Measurements from ENCODE around the gene TPPP. TPM values are rescaled to one million over a fixed set of nuclear protein-coding genes. Genes with fewer than 3 reads are reported as not detected.

The TPPP gene
- polyA plus RNA-seq, 2 of the 4 experiments (the other 2 are of a cell fraction): 1.0 to 1.4 TPM

GRCh38 chr5:673831-674629 lies 19.1 kb downstream of the TPPP start:
- Histone ChIP-seq H3K4me2 (no peak overlapping the region), H3K4me1 (peaks cover 39% of the 10 kb centered on the region), H3K9me3 (no peaks in the 10 kb centered on the region), H3K27ac (peak overlapping the region; percentile 40 to 88; a peak in 3 of 6 replicates), H3K4me3 (no peak overlapping the region)
- DNase-seq (ENCODE audit: low read depth in 1 of 2, low spot score in 1 of 2) (no peak), FAIRE-seq (no peak), ATAC-seq (0 out of 6 replicates have a peak, but pooled peaks of 1 of the 2 experiments have one; percentile 0)
- WGBS (ENCODE audit: missing lambda C conversion rate): 77% methylated on average over 9 of the region's 27 CpGs
- ChIA-PET CTCF (interaction anchor here (0.6 to 7.0 kb wide), 5 partner anchors 174 to 494 kb away, joined by 4 to 87 read pairs (median 5); no protein-coding TSS in a partner anchor), POLR2A (no interaction called here)
- TF ChIP-seq PBX3 (IDR thresholded peaks at IDR 0.05) (no peak), CBX8 (IDR thresholded peaks at IDR 0.05) (no peak), POLR2AphosphoS2 (conservative IDR thresholded peaks at IDR 0.05; ENCODE audit: low read length) (0 out of 2 replicates have a peak, but pooled peaks have one; percentile 63)

- Histone ChIP-seq H3K4me2 (peak overlapping the region; percentile 98), H3K4me1 (peaks cover 43% of the 10 kb centered on the region), H3K9me3 (no peaks in the 10 kb centered on the region), H3K4me3 (peak overlapping the region; percentile 35; the same call in 2 of the 3 replicates), H3K27ac (peak overlapping the region; percentile 40 to 88; a peak in 5 of 6 replicates)
- 43% methylated on average over 15 of the region's 19 CpGs for WGBS (ENCODE audit: missing lambda C conversion rate)
- ATAC-seq (no peak), DNase-seq (ENCODE audit: low read depth in 1 of 2, low spot score in 1 of 2) (no peak), FAIRE-seq (no peak)
- no peak for TF ChIP-seq PHF8 (IDR thresholded peaks at IDR 0.05; ENCODE audit: borderline replicate concordance, low read depth)
- no peak for TF ChIP-seq RARB (CRISPR knock-in tag; IDR thresholded peaks at IDR 0.05)
- TF ChIP-seq PBX3 (IDR thresholded peaks at IDR 0.05): peak; percentile 23
- no peak for TF ChIP-seq ZSCAN20 (CRISPR knock-in tag; IDR thresholded peaks at IDR 0.05)
- no peak for TF ChIP-seq CBX2 (IDR thresholded peaks at IDR 0.05; ENCODE audit: borderline replicate concordance, low read depth)
- TF ChIP-seq KDM5A (IDR thresholded peaks at IDR 0.05): no peak
- no peak for TF ChIP-seq TFCP2L1 (CRISPR knock-in tag; IDR thresholded peaks at IDR 0.05)
- 0 out of 2 replicates have a peak, but pooled peaks have one; percentile 22 for TF ChIP-seq E2F6 (IDR thresholded peaks at IDR 0.05; ENCODE audit: borderline replicate concordance, low read depth)
- ChIA-PET CTCF (interaction anchor here (0.6 to 7.0 kb wide), 9 partner anchors 15 to 494 kb away, joined by 3 to 87 read pairs (median 7); partner anchors contain the start of genes BRD9 and TRIP13), POLR2A (interaction anchor here (0.8 kb wide), 1 partner anchor 230 kb away, joined by 5 read pairs; no protein-coding TSS in a partner anchor)
These were observed 19.9 kb downstream of the TPPP start for GRCh38 chr5:673161-673830.

- FAIRE-seq (peak; percentile 28), DNase-seq (ENCODE audit: low read depth in 1 of 2, low spot score in 1 of 2) (peak; percentile 79 to 95), ATAC-seq (peak; percentile 12 to 49)
- CTCF ChIA-PET: interaction anchor here (1.1 to 7.0 kb wide), 12 partner anchors 14 to 495 kb away, joined by 3 to 87 read pairs (median 8); partner anchors contain the start of genes BRD9 and TRIP13
- Histone ChIP-seq H3K4me2 (peak overlapping the region; percentile 98), H3K9me3 (no peaks in the 10 kb centered on the region), H3K27ac (peak overlapping the region; percentile 66 to 88; a peak in 5 of 6 replicates), H3K4me3 (peak overlapping the region; percentile 35), H3K4me1 (peaks cover 43% of the 10 kb centered on the region)
- POLR2A ChIA-PET: interaction anchor here (0.8 kb wide), 1 partner anchor 230 kb away, joined by 5 read pairs; no protein-coding TSS in a partner anchor
- peak; percentile 69 for TF ChIP-seq MAFK (IDR thresholded peaks at IDR 0.05; ENCODE audit: partially characterized antibody)
- no peak for TF ChIP-seq RNF2 (IDR thresholded peaks at IDR 0.05; ENCODE audit: borderline replicate concordance, low read depth)
- 0 out of 2 replicates have a peak, but pooled peaks have one; percentile 18 for TF ChIP-seq MYC (IDR thresholded peaks at IDR 0.05; ENCODE audit: borderline replicate concordance, low read length)
- TF ChIP-seq JUNB (IDR thresholded peaks at IDR 0.05): no peak
- no peak for TF ChIP-seq ZSCAN20 (CRISPR knock-in tag; IDR thresholded peaks at IDR 0.05)
- peak; percentile 73; the same call in 1 of the 2 replicates for TF ChIP-seq PBX3 (IDR thresholded peaks at IDR 0.05)
- TF ChIP-seq MAX (IDR thresholded peaks at IDR 0.05): peak; percentile 31; the same call in 1 of the 2 replicates
- 3% methylated on average over 24 of the region's 27 CpGs for WGBS (ENCODE audit: missing lambda C conversion rate)
These were observed 20.6 kb downstream of the TPPP start for GRCh38 chr5:672329-673160.
